ENCODE data around the gene GAK.

Gene GAK

DNA sequence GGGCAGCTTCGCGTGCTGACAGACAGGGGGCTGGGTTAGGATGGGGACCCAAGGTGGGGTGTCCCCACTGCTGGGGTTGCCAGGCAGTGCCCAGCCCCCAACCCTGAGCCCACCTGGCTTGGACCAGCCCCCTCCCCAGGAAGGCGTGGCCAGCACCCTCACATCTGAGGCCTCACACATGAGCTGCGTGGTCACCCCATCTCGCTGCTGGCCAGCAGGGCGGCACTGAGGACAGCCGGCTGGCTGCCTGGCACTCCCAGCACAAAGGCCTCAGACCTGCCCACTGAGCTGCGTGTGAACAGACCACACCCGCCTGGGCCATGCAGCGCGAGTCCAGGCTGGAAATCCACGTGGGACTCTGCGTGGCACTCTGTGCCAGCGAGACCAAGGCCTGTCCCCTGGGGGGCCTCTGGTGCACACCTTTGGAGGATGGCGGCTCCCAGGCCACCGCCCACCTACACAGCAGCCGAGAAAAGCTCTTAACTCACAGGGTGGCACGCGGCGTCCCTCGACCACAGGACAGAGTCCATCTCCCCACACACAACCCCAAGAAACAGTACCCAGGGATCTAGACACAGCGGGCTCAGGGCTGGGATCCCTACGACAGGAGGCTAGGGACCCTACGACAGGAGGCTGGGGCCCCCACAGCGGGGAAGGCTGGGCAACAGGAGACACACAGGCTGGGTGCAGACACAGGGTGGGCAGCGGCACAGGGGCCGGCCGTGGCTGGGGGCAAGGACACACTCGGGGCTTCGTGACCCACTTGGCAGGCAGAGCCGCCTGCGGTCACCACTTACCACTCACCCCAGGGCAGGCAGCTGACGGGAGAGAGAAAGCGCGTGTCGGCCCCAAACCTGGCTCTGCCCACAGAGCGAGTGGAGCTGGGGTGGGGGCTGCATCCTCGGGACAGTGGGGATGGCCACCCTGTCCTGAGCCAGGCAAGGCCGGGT, 31.4 kb upstream of the GAK start:
- no peak for TF ChIP-seq CTCF (IDR thresholded peaks at IDR 0.05; ENCODE audit: insufficient read depth, low read depth, low read length, missing control alignments)
- DNase-seq (ENCODE audit: low read depth) = no peak
- no peak overlapping the region for H3K4me3 ChIP-seq (ENCODE audit: low read length)

DNA sequence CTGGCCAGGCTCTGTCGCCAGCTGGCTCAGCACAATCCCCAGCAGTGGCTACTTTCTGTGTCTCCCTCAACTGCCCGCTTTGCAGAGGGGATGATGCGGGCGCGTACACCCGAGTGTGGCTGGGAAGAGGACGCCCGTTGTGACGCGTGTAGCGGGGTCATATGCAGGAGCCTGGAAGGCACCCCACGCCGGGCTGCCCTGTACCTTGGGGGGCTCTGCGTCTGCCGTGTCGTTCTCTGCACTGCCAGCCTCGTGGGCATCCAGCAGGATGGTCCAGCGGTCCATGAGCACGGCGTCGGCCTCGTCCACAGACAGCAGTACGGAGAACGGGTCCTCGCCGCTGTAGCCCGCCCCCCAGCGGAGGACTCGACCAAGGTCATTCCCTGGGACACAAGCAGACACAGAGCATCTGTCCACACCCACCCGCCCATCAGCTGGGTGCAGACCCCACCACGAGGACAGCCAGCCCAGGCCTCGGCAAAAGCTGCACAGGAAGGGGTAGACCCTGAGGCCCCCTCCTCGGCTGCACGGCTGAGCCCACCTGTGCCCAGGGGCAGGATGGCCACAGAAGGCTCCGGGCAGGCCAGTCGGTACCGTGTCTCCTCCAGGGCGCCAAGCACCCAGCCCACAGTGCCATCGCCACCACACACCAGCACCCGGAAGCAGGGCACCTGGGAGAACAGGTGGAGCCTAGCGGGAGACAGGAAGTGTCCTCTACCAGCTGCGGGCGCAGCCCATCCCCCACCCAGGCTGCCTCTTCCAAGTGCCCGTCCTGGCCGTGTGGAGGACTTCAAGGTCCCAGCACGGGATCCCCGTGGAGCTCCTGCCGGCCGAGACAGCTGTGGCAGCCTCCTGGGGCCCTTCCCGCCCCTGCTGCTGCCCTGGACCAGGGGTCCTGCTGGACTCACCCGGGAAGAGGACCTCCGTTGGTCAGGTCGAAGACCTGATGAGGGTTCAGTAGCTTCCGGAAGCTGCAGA, 30.4 kb upstream of the GAK start:
- H3K4me3 ChIP-seq (ENCODE audit: low read length) = no peak overlapping the region
- no peak for TF ChIP-seq CTCF (IDR thresholded peaks at IDR 0.05; ENCODE audit: insufficient read depth, low read depth, low read length, missing control alignments)
- no peak for DNase-seq (ENCODE audit: low read depth)

DNA sequence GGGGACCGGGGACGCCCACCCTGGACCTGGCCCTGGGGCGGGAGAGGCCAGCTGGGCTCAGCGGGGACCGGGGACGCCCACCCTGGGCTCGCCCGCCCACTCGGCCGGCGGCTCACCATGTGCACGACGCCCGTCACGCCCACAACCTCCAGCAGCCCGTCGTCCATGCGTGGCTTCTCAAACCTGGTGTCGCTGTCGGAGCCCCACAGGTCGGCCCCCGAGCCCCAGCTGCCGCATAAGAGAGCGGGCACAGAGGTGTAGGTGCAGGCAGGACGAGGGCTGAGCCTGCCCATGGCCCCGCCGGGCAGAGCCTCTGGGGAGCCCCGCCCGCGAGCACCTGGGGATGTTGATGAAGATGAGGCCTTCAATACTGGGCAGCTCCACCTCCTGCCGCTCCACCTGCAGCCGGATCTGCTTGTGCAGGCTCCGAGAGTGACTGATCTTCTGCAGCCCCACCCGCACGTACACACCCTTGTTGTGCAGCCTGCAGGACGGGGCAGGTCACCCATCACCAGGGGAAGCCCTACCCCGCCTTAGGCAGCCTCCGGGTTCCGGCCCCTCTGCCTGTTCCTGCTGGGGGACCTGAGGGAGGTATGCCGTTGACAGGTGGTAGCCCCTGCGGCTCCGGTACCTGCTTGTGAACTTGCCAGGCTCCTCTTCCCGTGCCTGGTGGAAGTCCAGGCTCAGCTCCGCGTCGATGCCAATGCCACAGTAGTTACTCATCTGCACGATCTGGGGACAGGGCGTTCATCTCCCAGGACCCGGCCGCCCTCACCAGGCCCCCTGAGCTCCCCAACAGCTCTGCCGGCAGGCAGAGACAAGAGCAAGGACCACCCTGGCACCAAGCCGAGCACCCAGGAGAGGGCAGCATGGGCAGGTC, 29.5 kb upstream of the GAK start:
- H3K4me3 ChIP-seq (ENCODE audit: low read length) = no peak overlapping the region
- no peak for TF ChIP-seq CTCF (IDR thresholded peaks at IDR 0.05; ENCODE audit: insufficient read depth, low read depth, low read length, missing control alignments)
- peak; percentile 75 for DNase-seq (ENCODE audit: low read depth)

DNA sequence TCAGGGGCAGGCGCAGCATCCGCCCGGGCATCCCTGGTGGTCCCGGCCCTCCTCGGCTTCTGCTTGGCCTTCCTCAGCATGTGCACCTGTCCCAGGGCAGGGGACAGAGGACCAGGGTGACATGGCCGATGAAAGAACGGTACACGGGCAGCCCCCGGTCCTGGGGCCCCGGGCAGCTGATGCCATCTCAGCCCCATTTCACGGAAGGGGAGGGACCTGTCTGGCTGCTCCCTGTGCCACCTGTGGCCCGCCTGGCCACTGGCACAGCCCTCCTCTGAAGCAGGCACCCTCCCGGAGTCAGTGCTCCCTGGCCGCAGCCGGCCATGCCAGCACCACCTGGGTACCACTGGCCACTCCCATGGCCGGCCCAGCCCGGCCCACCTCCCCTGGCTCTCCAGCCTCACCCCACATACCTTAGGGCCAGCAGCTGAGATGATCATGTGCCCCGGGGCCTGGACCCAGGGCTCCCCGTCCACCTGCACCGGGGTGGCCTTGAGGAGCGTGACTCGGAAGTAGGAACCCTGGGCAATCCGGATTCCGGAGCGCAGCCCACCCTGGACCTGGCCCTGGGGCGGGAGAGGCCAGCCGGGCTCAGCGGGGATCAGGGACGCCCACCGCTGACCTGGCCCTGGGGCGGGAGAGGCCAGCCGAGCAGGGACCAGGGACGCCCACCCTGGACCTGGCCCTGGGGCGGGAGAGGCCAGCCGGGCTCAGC, 28.7 kb upstream of the GAK start:
- no peak for DNase-seq (ENCODE audit: low read depth)
- TF ChIP-seq CTCF (IDR thresholded peaks at IDR 0.05; ENCODE audit: insufficient read depth, low read depth, low read length, missing control alignments) = no peak
- H3K4me3 ChIP-seq (ENCODE audit: low read length) = no peak overlapping the region

DNA sequence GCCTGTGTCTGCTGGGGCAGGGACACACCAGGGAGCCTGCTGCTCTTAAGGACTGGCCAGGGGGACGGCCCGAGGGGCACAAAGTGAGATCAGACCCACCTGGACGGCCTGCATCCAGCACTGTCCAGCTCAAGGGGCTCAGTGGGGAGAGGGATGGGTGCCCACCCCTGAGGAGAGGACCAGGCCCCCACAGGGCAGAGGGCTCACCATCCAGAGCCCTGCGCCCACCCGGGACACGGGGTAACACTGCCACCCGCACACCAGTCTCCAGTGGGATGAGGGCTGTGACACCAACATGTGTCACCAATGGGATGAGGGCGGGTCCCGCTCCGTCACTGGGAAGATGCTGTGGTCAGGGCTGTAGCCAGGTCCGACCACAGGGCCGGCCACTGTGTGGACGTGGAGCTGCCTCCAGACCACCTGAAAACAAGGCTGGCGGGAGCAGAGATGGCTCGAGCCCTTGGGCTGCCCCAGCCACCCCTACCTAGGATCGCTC, 28.1 kb upstream of the GAK start:
- no peak overlapping the region for H3K4me3 ChIP-seq (ENCODE audit: low read length)
- DNase-seq (ENCODE audit: low read depth) = no peak
- no peak for TF ChIP-seq CTCF (IDR thresholded peaks at IDR 0.05; ENCODE audit: insufficient read depth, low read depth, low read length, missing control alignments)

Measured in epithelial cell of esophagus (primary cell).